ENCODE measurements around the gene DMD. TPM values are rescaled to one million over a fixed set of nuclear protein-coding genes. Genes with fewer than 3 reads are reported as not detected.

DMD gene
- total RNA-seq, 2 donors from 2014 or later = 19.6 to 24.9 TPM

- TF ChIP-seq CTCF (conservative IDR thresholded peaks at IDR 0.05) = no peak
- H3K36me3 ChIP-seq (ENCODE audit: control insufficient read depth, insufficient read depth, low read length) = no peaks in the 10 kb centered on the region
- H3K27me3 ChIP-seq (ENCODE audit: control insufficient read depth, insufficient read depth, low read length, poor library complexity, severe bottlenecking) = no peaks in the 10 kb centered on the region
- no peak overlapping the region for H3K4me3 ChIP-seq (ENCODE audit: low read length)
- no peak overlapping the region for H3K9ac ChIP-seq (ENCODE audit: extremely low read depth, low read length, poor library complexity, severe bottlenecking)
- H3K36me3 Mint-ChIP-seq (ENCODE audit: low read depth) = no peaks in the 10 kb centered on the region
- WGBS, 2 experiments (ENCODE audit: insufficient coverage in 1 of 2, insufficient read length in 1 of 2) = 98% methylated on average over 4 of the region's 4 CpGs; no CpG with 5 or more reads in 1 of the 2 experiments
- no peak for DNase-seq
- H3K27ac ChIP-seq (ENCODE audit: low read depth, low read length) = no peak overlapping the region
- H3K9me3 ChIP-seq (ENCODE audit: control insufficient read depth, low read length) = no peaks in the 10 kb centered on the region
- peaks cover 29% of the 10 kb centered on the region for H3K9me3 Mint-ChIP-seq
- no peak overlapping the region for H3K4me3 Mint-ChIP-seq
- peaks cover 5% of the 10 kb centered on the region for H3K4me1 Mint-ChIP-seq
- no peaks in the 10 kb centered on the region for H3K4me1 ChIP-seq (ENCODE audit: control insufficient read depth, insufficient read depth, low read length)
- H3K27ac Mint-ChIP-seq = no peak overlapping the region
- H3K27me3 Mint-ChIP-seq (ENCODE audit: insufficient read depth) = no peaks in the 10 kb centered on the region
Measured at GRCh38 chrX:32010212-32010611, 1201.1 kb downstream of the DMD start.

GRCh38 chrX:31993637-31994036, 1217.7 kb downstream of the DMD start:
- Histone ChIP-seq H3K27ac (ENCODE audit: low read depth, low read length) (no peak overlapping the region), H3K36me3 (ENCODE audit: control insufficient read depth, insufficient read depth, low read length) (no peaks in the 10 kb centered on the region), H3K27me3 (ENCODE audit: control insufficient read depth, insufficient read depth, low read length, poor library complexity, severe bottlenecking) (no peaks in the 10 kb centered on the region), H3K9ac (ENCODE audit: extremely low read depth, low read length, poor library complexity, severe bottlenecking) (no peak overlapping the region), H3K4me3 (ENCODE audit: low read length) (no peak overlapping the region), H3K4me1 (ENCODE audit: control insufficient read depth, insufficient read depth, low read length) (peaks cover 6% of the 10 kb centered on the region), H3K9me3 (ENCODE audit: control insufficient read depth, low read length) (no peaks in the 10 kb centered on the region)
- TF ChIP-seq CTCF (conservative IDR thresholded peaks at IDR 0.05) = no peak
- no peak overlapping the region for H3K4me3 Mint-ChIP-seq
- peaks cover 11% of the 10 kb centered on the region for H3K4me1 Mint-ChIP-seq
- no peaks in the 10 kb centered on the region for H3K27me3 Mint-ChIP-seq (ENCODE audit: insufficient read depth)
- WGBS, 2 experiments (ENCODE audit: insufficient coverage in 1 of 2, insufficient read length in 1 of 2) = 55% methylated on average over 4 of the region's 4 CpGs; no CpG with 5 or more reads in 1 of the 2 experiments
- peaks cover 33% of the 10 kb centered on the region for H3K9me3 Mint-ChIP-seq
- H3K27ac Mint-ChIP-seq = peak overlapping the region; percentile 42
- no peak for DNase-seq
- H3K36me3 Mint-ChIP-seq (ENCODE audit: low read depth) = no peaks in the 10 kb centered on the region

GRCh38 chrX:31988975-31989374, 1222.4 kb downstream of the DMD start:
- no peak overlapping the region for H3K9ac ChIP-seq (ENCODE audit: extremely low read depth, low read length, poor library complexity, severe bottlenecking)
- no peak overlapping the region for H3K27ac ChIP-seq (ENCODE audit: low read depth, low read length)
- Mint-ChIP-seq H3K9me3 (peaks cover 36% of the 10 kb centered on the region), H3K4me3 (no peak overlapping the region), H3K4me1 (peaks cover 10% of the 10 kb centered on the region), H3K27ac (no peak overlapping the region), H3K27me3 (ENCODE audit: insufficient read depth) (no peaks in the 10 kb centered on the region), H3K36me3 (ENCODE audit: low read depth) (no peaks in the 10 kb centered on the region)
- no peak overlapping the region for H3K4me3 ChIP-seq (ENCODE audit: low read length)
- 94% methylated on average over 2 of the region's 5 CpGs; no CpG with 5 or more reads in 1 of the 2 experiments for whole genome bisulfite sequencing, 2 experiments (ENCODE audit: insufficient coverage in 1 of 2, insufficient read length in 1 of 2)
- no peaks in the 10 kb centered on the region for H3K4me1 ChIP-seq (ENCODE audit: control insufficient read depth, insufficient read depth, low read length)
- H3K36me3 ChIP-seq (ENCODE audit: control insufficient read depth, insufficient read depth, low read length) = no peaks in the 10 kb centered on the region
- DNase-seq = no peak
- TF ChIP-seq CTCF (conservative IDR thresholded peaks at IDR 0.05) = peak; percentile 47
- no peaks in the 10 kb centered on the region for H3K9me3 ChIP-seq (ENCODE audit: control insufficient read depth, low read length)
- no peaks in the 10 kb centered on the region for H3K27me3 ChIP-seq (ENCODE audit: control insufficient read depth, insufficient read depth, low read length, poor library complexity, severe bottlenecking)
